Adrenal gland (tissue), 12 donors: Measurements from ENCODE around the gene CEBPE. TPM values are rescaled to one million over a fixed set of nuclear protein-coding genes. Genes with fewer than 3 reads are reported as not detected.

Experiments
- DNase-seq, 7 donors: peaks; one replicate each; pipeline ENCODE4 v3.0.0-alpha.2; 2019 to 2020
- H3K27ac ChIP-seq, 5 donors: fragments of 200-600 bp; sonication (generic) in 4 of 5; 1 replicate in 3 of 5; 2 replicates in 2 of 5; pipeline versions ENCODE4 v1.5.1 to v1.8.0; 2016 to 2020; ENCODE audit warnings: mild to moderate bottlenecking in 1 of 5
- H3K27me3 ChIP-seq: fragments of 200-600 bp; 2 replicates; pipeline ENCODE4 v1.8.0; 2021
- H3K36me3 ChIP-seq, 2 donors: fragments of 200-600 bp; replicated peaks in 1 of 2; 1 replicate in 1 of 2; 2 replicates in 1 of 2; pipeline versions ENCODE4 v1.5.1 to v1.8.0; 2018 to 2022
- H3K4me1 ChIP-seq, 2 donors: fragments of 200-600 bp; replicated peaks in 1 of 2; 1 replicate in 1 of 2; 2 replicates in 1 of 2; pipeline versions ENCODE4 v1.5.1 to v1.8.0; 2018 to 2021
- H3K4me3 ChIP-seq, 4 donors: fragments of 200-600 bp; sonication (generic) in 3 of 4; one replicate each; pipeline ENCODE4 v1.5.1; 2016 to 2018
- H3K9me3 ChIP-seq, 3 donors: fragments of 200-600 bp; sonication (generic) in 1 of 3; replicated peaks in 1 of 3; 1 replicate in 2 of 3; 2 replicates in 1 of 3; pipeline versions ENCODE4 v1.5.1 to v1.8.0; 2016 to 2021
- CTCF ChIP-seq, 6 experiments: fragments of 450-650 bp in 4 of 6; fragments of 200-600 bp in 2 of 6; sonication (generic) in 1 of 6; IDR thresholded peaks; 1 replicate in 5 of 6; 2 replicates in 1 of 6; pipeline versions ENCODE4 v1.5.1 to v1.8.0; 2016 to 2021; ENCODE audit warnings: antibody characterized with exemption in 6 of 6, mild to moderate bottlenecking in 2 of 6, moderate library complexity in 1 of 6
- POLR2A ChIP-seq, 2 donors: fragments of 450-650 bp; IDR thresholded peaks; one replicate each; pipeline ENCODE4 v1.6.1; 2017; ENCODE audit warnings: antibody characterized with exemption in 2 of 2, mild to moderate bottlenecking in 2 of 2, moderate library complexity in 1 of 2
- WGBS, 4 donors: extraction: QIAGEN DNeasy Blood & Tissue Kit in 2 of 4; methylation state at CpG; one replicate each; pipeline versions ENCODE4 v1.1.5 to v1.1.7; 2013 to 2017; 5-methylcytosine and 5-hydroxymethylcytosine counted together
- intact Hi-C, 2 donors: fragments of 100-400 bp; cut with DNase I; formaldehyde crosslinking; loops; one replicate each; pipeline versions ENCODE4 v1.14.1 to v1.15.0; 2022 to 2023
- polyA plus RNA-seq, 3 donors: library from polyadenylated mRNA; stranded (reverse); fragments of 200-250 nt in 2 of 3; fragments of 350-450 nt in 1 of 3; fragmentation: Illumina TruSeq in 1 of 3; extraction: RNeasy Lipid Tissue Mini Kit (QIAGEN cat#74804) in 1 of 3; gene quantifications; one replicate each; pipeline ENCODE4 v1.2.3, GENCODE V29; 2013 to 2014
- total RNA-seq, 9 donors: library from RNA; depleted of rRNA in 4 of 9; stranded (reverse); fragments of >200 nt in 4 of 9; fragments of 120-200 nt in 1 of 9; fragmentation: NEBNext Ultra II Directional in 1 of 9; extraction: Animal tissue kit (Norgen Biotek cat#: 25700) in 1 of 9; gene quantifications; one replicate each; pipeline versions ENCODE4 v1.1.0 to v1.2.4, GENCODE V29; 2013 to 2023
- donor health status: healthy with polysubstance abuse.
- donor health status: Bipolar disorder and iron deficiency.
- donor health status: DM: yes; HTN: yes; CAD: no.
- donor health status: DM: no; HTN: no; CAD: no.
- donor health status: DM: no; HTN: no; CAD: no.
- donor health status: DM: yes; HTN: yes; CAD: no.

The CEBPE gene
- total and polyA plus RNA-seq, 12 donors: 0.03 to 0.40 (median 0.15) TPM; not detected in 9

GRCh38 chr14:23145794-23146350 is 26.8 kb upstream of the CEBPE start:
- Histone ChIP-seq H3K4me1 (no peaks in the 10 kb centered on the region), H3K36me3 (no peaks in the 10 kb centered on the region), H3K27me3 (no peaks in the 10 kb centered on the region), H3K27ac (peak overlapping the region in 1 of 5 donors; percentile 8), H3K4me3 (no peak overlapping the region), H3K9me3 (no peaks in the 10 kb centered on the region)
- WGBS, 4 donors: 73 to 83% (median 76%) methylated on average over 4 of the region's 4 CpGs
- TF ChIP-seq CTCF (IDR thresholded peaks at IDR 0.05) (no peak), POLR2A (IDR thresholded peaks at IDR 0.05) (no peak)
- intact Hi-C loops: no loop called here
- DNase-seq: no peak

DNA sequence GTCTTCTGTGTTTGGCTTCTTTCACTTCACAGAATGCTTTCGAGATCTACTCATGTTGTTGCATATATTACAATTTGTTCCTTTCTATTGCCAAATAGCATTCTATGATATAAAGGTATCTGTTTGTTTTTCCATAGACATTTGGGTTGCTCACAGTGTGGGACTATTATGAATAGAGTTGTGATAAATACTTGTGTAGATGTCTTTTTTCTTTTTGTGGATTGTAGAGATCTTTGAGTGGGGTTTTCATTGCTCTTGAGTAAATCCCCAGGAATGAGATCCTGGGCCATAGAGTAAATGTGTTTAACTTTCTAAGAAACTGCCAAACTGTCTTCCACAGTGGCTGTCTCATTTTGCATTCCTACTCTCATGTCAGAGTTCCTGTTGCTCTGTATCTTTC is 24.9 kb upstream of the CEBPE start:
- H3K27ac ChIP-seq: no peak overlapping the region

GRCh38 chr14:23142826-23143225 is 23.8 kb upstream of the CEBPE start:
- H3K9me3 ChIP-seq: no peaks in the 10 kb centered on the region
- no peak overlapping the region for H3K27ac ChIP-seq
- intact Hi-C loops: no loop called here
- H3K4me3 ChIP-seq: no peak overlapping the region
- H3K36me3 ChIP-seq: peaks cover 0 to 28% of the 10 kb centered on the region in 2 donors
- no peak for TF ChIP-seq POLR2A (IDR thresholded peaks at IDR 0.05)
- TF ChIP-seq CTCF (IDR thresholded peaks at IDR 0.05): no peak
- 79 to 89% (median 84%) methylated on average over 4 of the region's 4 CpGs for WGBS, 4 donors
- no peaks in the 10 kb centered on the region for H3K27me3 ChIP-seq
- no peak for DNase-seq
- no peaks in the 10 kb centered on the region for H3K4me1 ChIP-seq

More for the DNA sequence above, 24.9 kb upstream of the CEBPE start:
- intact Hi-C loops: no loop called here
- H3K4me1 ChIP-seq: no peaks in the 10 kb centered on the region
- H3K4me3 ChIP-seq: no peak overlapping the region
- TF ChIP-seq CTCF (IDR thresholded peaks at IDR 0.05): no peak
- no peak for TF ChIP-seq POLR2A (IDR thresholded peaks at IDR 0.05)
- no peaks in the 10 kb centered on the region for H3K27me3 ChIP-seq
- WGBS, 4 donors: 85 to 94% (median 94%) methylated on average over 1 of the region's 1 CpG
- no peak for DNase-seq
- H3K36me3 ChIP-seq: peaks cover 0 to 19% of the 10 kb centered on the region in 2 donors
- no peaks in the 10 kb centered on the region for H3K9me3 ChIP-seq

GRCh38 chr14:23141706-23142444 is 22.8 kb upstream of the CEBPE start:
- Histone ChIP-seq H3K27ac (no peak overlapping the region), H3K36me3 (peaks cover 0 to 35% of the 10 kb centered on the region in 2 donors), H3K9me3 (no peaks in the 10 kb centered on the region), H3K4me1 (no peaks in the 10 kb centered on the region), H3K4me3 (no peak overlapping the region), H3K27me3 (no peaks in the 10 kb centered on the region)
- 82 to 88% (median 85%) methylated on average over 7 of the region's 7 CpGs for WGBS, 4 donors
- peak in 1 of 7 donors; percentile 83 for DNase-seq
- intact Hi-C loops: no loop called here
- TF ChIP-seq POLR2A (IDR thresholded peaks at IDR 0.05) (no peak), CTCF (IDR thresholded peaks at IDR 0.05) (no peak)
